ENCODE measurements around the gene TRIM10.
"Not testable (repeated sequence)": the region's sequence is repeated elsewhere in the genome, so short reads cannot be mapped to it uniquely, and the experiment has no call there.

Gene TRIM10

GRCh38 chr6:30171677-30172471 lies 10.9 kb upstream of the TRIM10 start:
- TF ChIP-seq CTCF (IDR thresholded peaks at IDR 0.05; ENCODE audit: low read depth, low read length) = no peak
- DNase-seq (ENCODE audit: extremely low read depth, low read depth) = no peak

- DNase-seq (ENCODE audit: extremely low read depth, low read depth) = peak; percentile 10
Observed at GRCh38 chr6:30169658-30170614, 8.9 kb upstream of the TRIM10 start.

GRCh38 chr6:30168741-30169140 lies 7.7 kb upstream of the TRIM10 start:
- no peak for TF ChIP-seq CTCF (IDR thresholded peaks at IDR 0.05; ENCODE audit: low read depth, low read length)
- no peak for DNase-seq (ENCODE audit: extremely low read depth, low read depth)

More at GRCh38 chr6:30169658-30170614, 8.9 kb upstream of the TRIM10 start:
- peak; percentile 80 for TF ChIP-seq CTCF (IDR thresholded peaks at IDR 0.05; ENCODE audit: low read depth, low read length)

- no peak for DNase-seq (ENCODE audit: extremely low read depth, low read depth)
- TF ChIP-seq CTCF (IDR thresholded peaks at IDR 0.05; ENCODE audit: low read depth, low read length) = no peak
Observed at GRCh38 chr6:30167101-30167500, 6.1 kb upstream of the TRIM10 start.

- not testable (repeated sequence) for DNase-seq (ENCODE audit: extremely low read depth, low read depth)
Observed at GRCh38 chr6:30165238-30165637, 4.2 kb upstream of the TRIM10 start.

- TF ChIP-seq CTCF (IDR thresholded peaks at IDR 0.05; ENCODE audit: low read depth, low read length) = no peak
- DNase-seq (ENCODE audit: extremely low read depth, low read depth) = no peak
Observed at GRCh38 chr6:30164714-30165113, 3.7 kb upstream of the TRIM10 start.

- no peak for TF ChIP-seq CTCF (IDR thresholded peaks at IDR 0.05; ENCODE audit: low read depth, low read length)
- no peak for DNase-seq (ENCODE audit: extremely low read depth, low read depth)
Observed at GRCh38 chr6:30163918-30164654, 3.1 kb upstream of the TRIM10 start.

Data from AG09319 (cell line).